Activated CD8-positive, alpha-beta memory T cell treated with anti-CD3 and anti-CD28 coated beads for 4 hours (primary cell): ENCODE results near the gene CD274.

Experiments used
- DNase-seq, 2 donors: peaks; one replicate each; pipeline ENCODE4 v3.0.0-alpha.2; 2020; ENCODE audit warnings: low read depth in 2 of 2

Gene CD274

GRCh38 chr9:5500441-5501235, 50.3 kb downstream of the CD274 start:
- no peak for DNase-seq

- DNase-seq = no peak
Observed at GRCh38 chr9:5502553-5502952, 52.2 kb downstream of the CD274 start.

GRCh38 chr9:5509573-5509972, 59.2 kb downstream of the CD274 start:
- no peak for DNase-seq

- no peak for DNase-seq
Observed at GRCh38 chr9:5510360-5510931, 60.1 kb downstream of the CD274 start, which contains the start of gene PDCD1LG2. TSS of gene PDCD1LG2 (plus strand) at chr9:5510531. CDS start at chr9:5522547, 12,016 bp downstream.

GRCh38 chr9:5510989-5511388, 60.6 kb downstream of the CD274 start:
- DNase-seq = no peak

- no peak for DNase-seq
Observed at GRCh38 chr9:5511476-5511875, 61.1 kb downstream of the CD274 start.

- no peak for DNase-seq
Observed at GRCh38 chr9:5511935-5512580, 61.7 kb downstream of the CD274 start.

GRCh38 chr9:5512658-5513452, 62.5 kb downstream of the CD274 start:
- DNase-seq = no peak

GRCh38 chr9:5513966-5514616, 63.7 kb downstream of the CD274 start:
- DNase-seq = no peak

GRCh38 chr9:5514617-5515260, 64.4 kb downstream of the CD274 start:
- no peak for DNase-seq

- no peak for DNase-seq
Observed at GRCh38 chr9:5515261-5515650, 64.9 kb downstream of the CD274 start.

GRCh38 chr9:5516453-5517220, 66.3 kb downstream of the CD274 start:
- DNase-seq = no peak

- DNase-seq = no peak
Observed at GRCh38 chr9:5518171-5518936, 68.0 kb downstream of the CD274 start.

GRCh38 chr9:5518937-5519319, 68.6 kb downstream of the CD274 start:
- no peak for DNase-seq
